GM18873 (cell line): ENCODE results near the gene AK8.

Source experiments
- ATAC-seq: cut with Tn5 transposase; IDR thresholded peaks from one replicate; pipeline ENCODE4 v1.9.1; 2021; ENCODE audit warnings: mild to moderate bottlenecking, moderate library complexity, moderate number of reproducible peaks; ENCODE audit not compliant: unreplicated experiment, low FRiP score

AK8 gene

GRCh38 chr9:132752877-132753592, 125.0 kb downstream of the AK8 start:
- ATAC-seq, result no peak

GRCh38 chr9:132750668-132751067, 127.4 kb downstream of the AK8 start:
- no peak for ATAC-seq

DNA sequence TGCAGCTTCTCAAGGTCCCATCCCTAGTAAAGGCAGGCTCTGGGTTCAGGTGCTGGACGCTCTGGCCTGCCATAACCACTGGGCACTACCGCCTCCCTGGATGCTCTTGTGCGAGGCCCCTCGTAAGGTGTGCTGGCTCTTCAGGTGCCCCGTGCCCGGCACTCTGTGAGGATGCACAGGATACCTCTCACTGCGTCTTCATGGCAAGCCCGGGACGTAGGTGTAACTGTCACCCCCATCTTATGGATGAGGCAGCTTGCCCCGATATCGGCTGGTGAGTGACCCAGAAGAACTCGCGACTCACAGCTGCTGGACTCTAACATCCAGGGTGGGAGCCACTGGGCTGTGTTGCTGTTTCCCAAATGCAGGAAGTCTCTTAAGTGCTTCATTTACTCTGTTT, 128.8 kb downstream of the AK8 start:
- ATAC-seq, result no peak

DNA sequence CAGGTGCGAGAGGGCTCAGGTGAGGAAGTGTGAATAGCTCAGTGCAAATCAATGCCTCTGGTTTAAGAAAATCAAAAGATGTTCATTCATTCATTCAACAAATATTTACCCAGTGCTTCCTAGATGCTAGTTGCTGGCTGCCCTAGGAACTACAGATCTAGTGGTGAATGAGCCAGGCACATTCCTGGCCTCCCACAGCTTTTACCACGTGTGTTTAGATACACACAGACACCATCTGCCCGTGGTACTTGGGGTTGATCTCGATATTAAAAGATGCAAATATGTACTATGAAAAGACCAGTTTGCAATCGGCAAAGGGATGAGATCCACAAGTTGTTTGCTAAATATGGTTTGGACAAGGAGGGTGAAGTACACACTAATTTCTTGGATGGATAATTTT, 129.6 kb downstream of the AK8 start:
- ATAC-seq, result no peak

GRCh38 chr9:132745756-132746709, 132.1 kb downstream of the AK8 start:
- no peak for ATAC-seq

DNA sequence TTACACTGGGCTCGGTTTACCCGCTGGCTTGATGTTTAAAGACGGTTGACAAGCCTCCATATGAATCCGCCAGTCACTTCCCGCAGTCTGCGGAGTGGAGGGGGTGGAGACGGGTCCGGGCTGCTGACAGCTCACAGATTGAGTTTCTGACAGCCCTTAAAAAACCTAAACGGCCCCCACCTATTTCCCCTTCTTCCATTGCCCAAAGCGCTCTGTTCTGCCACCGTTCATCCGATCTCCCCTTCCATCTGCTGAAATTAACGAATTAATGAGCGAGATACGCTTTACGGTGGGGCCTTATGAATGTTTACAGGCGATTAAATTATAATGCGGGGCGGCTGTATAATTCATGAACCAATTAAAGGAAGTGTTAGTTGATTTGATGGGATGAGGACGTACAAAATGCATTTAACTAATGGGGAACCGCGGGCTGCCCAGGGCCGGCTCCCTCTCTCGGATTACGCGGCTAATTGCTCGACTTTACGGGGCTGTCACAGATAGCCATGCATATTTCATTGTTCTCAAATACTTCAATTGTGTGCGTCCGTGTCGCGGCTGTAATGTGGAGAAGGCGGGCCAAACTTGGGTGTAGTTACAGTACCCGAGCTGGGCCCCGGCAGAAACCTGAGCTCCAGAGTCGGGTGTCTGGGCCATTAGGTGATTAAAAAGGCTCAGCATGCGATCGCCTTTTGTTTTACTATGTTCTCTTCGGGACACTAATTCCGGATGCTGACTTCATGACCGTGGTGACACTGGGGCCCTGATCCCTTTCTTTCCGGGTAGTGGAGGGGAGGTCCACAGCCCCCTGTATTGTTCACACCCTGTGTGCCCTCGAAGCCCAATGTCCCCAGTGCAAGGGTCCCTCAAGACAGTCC, 133.0 kb downstream of the AK8 start:
- ATAC-seq, result no peak

DNA sequence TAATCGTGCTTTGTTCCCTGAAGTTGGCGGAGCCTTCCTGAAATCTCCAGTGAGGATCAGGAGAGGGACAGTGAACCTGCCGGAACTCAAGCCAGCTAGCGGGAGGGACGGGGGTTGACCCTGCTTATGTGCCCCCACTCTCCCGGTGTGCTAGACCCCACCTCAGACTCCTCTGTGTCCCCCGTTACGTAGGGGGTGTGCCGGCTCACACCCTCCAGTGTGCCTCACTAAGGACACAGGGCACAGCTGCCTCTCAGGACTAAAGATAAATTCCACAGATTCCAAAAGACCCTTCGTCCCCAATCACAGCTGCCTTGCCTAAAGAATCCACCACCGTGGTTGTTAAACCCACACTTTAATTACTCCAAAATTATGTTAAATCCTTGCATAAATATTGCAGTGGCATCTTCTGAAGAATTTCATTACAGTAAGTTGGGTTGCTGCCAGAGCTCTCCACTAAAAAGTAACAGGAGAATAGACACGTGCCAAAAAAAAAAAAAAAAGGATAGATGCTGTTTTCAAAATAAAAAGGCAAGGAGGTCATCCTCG, 134.1 kb downstream of the AK8 start:
- ATAC-seq, result no peak

DNA sequence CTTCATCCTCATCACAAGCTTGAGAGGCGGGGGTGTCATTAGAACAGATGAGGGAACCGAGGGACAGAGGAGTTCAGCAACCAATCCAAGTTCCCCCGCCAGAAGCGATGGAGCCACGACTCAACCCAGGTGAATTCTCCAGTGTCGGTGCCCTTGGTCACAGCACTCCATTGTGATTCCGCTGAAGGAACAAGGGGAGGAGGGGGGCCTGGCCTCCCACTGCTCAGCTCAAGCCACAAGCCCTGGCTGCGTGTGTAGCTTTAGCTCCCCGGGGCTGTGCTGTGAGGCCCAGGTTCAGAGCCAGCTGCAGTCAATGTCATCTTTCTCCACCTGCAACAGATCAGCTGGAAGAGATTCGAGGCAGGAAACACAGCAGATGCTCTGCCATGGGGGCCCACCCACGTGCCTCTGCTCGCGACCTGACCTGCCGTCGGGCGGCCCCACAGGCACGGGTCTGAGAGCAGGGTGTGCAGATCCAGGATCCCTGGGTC, 135.2 kb downstream of the AK8 start:
- ATAC-seq, result no peak

DNA sequence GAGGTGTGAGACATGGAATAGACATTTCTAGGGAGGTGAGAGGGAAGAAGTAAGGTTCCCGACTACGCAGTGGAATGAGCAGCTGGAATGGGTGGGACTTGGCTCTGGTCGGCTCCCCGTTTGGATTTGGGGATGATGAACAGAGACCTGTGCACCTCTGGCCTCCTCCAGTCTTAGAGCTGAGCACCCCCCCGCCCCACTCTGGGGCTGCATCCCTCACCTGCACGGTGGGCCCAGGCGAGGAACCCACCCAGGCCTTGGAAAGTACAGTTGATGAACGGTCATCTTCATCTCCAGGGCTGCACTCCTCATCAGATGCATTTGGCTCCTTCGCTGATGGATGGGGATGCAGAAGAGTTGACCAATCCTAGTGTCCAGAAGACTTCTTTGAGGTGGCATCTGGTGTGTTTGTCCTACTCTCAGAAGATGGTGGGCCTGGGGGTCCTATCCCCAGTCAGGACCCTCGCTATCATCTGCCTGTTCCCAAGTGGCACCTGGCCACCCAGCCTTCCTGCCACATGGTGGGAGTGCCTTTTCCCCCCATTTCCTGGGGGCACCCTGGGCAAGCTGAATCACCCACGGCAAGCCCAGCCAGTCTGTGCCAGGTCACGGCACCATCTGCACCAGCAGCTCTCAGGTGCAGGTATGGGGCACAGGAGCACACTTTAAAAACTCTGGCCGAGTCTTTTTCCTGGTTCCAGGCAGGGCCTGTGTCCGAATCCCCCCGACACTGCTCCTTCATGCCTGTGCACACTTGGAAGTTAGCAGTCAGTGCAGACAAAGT, 137.4 kb downstream of the AK8 start:
- no peak for ATAC-seq

GRCh38 chr9:132739710-132740310, 138.3 kb downstream of the AK8 start:
- no peak for ATAC-seq

GRCh38 chr9:132733260-132733815, 144.7 kb downstream of the AK8 start:
- ATAC-seq, result no peak

- no peak for ATAC-seq
These were observed 145.5 kb downstream of the AK8 start for GRCh38 chr9:132732326-132733259.

DNA sequence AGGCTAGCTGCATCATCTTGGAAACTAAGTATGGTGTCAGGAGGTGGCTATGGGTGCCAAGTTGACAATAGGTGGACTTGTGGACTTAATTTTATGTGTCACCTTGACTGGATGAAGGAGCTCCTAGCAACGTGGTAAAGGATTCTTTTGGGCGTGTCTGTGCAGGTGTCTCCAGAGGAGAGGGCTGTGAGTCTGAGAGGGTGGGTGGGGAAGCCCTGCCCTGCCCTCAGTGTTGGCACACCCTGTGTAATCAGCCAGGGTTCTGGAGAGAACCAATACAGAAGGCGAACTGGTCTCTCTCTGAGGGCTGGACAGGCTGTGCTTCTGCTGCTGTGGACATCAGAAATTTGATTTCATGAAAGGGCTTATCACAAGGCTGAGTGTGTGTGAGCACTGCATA, 146.9 kb downstream of the AK8 start:
- ATAC-seq, result no peak

DNA sequence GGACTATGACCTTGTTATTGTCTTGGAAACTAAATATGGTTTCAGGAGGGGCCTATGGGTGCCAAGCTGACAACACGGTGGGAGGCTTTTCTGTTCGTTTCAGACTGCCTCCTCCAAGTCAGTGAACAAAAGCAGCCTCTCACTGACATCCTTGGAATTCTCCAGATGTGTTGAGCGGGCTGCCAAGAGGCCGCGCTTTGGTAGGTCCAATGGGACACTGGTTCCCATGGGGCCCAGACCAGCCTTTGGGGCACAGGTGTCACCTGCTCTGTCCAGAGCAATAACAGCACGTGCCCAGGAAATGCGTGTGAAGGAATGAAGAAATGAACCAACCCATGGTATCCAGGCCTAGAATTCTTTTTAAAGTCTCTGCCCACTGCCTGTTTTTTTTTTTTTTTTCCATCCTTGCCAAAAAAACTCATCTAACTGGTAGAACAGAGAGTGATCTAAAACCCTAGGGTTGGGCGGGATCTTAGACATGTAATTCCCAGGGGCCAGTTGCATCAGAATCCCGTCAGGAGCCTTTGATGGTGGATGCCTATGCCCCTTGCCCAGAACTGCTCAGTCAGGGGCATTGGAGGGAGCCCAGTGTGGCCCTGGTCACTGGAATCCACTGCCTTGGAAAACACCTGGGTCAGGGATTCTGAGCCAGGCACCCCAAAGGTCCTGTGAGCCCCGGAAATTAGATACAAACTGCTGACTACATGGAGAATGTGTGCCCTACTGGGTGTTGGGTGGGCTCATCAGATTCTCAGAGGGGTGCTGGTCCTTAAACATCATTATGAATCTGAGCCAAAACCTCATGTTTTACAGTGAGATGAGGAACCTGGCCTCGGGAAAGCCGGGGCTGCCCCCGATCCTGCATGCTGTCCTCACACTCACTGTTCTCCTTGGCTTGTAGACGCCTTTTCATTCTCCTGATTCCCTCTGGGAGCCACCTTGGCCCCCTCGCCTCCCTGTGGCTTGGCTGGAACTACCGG, 147.7 kb downstream of the AK8 start:
- ATAC-seq, result no peak

GRCh38 chr9:132729235-132729890, 148.7 kb downstream of the AK8 start:
- no peak for ATAC-seq

GRCh38 chr9:132728497-132728896, 149.6 kb downstream of the AK8 start:
- no peak for ATAC-seq
